Subcutaneous abdominal adipose tissue (tissue), 5 donors: Measurements from ENCODE around the gene DPYD.
"Not testable (repeated sequence)": the region's sequence is repeated elsewhere in the genome, so short reads cannot be mapped to it uniquely, and the experiment has no call there.

Source experiments
- H3K27ac ChIP-seq: one replicate; pipeline ENCODE4 v1.7.0; 2013; ENCODE audit warnings: low read depth, mild to moderate bottlenecking, inconsistent platforms, low read length, moderate library complexity
- H3K27me3 ChIP-seq, 5 donors: one replicate each; pipeline ENCODE4 v1.7.0; 2013; ENCODE audit warnings: low read length in 5 of 5, inconsistent platforms in 1 of 5; ENCODE audit not compliant: control insufficient read depth in 5 of 5, insufficient read depth in 4 of 5
- H3K36me3 ChIP-seq, 5 donors: one replicate each; pipeline ENCODE4 v1.7.0; 2013; ENCODE audit warnings: low read length in 5 of 5; ENCODE audit not compliant: control insufficient read depth in 5 of 5, insufficient read depth in 5 of 5
- H3K4me1 ChIP-seq, 5 donors: one replicate each; pipeline ENCODE4 v1.7.0; 2013; ENCODE audit warnings: low read length in 5 of 5, mild to moderate bottlenecking in 3 of 5, moderate library complexity in 1 of 5; ENCODE audit not compliant: control insufficient read depth in 5 of 5, insufficient read depth in 5 of 5
- H3K4me3 ChIP-seq, 5 donors: one replicate each; pipeline ENCODE4 v1.7.0; 2013; ENCODE audit warnings: low read length in 5 of 5, low read depth in 1 of 5
- H3K9ac ChIP-seq, 5 donors: one replicate each; pipeline ENCODE4 v1.7.0; 2013; ENCODE audit warnings: low read length in 5 of 5, mild to moderate bottlenecking in 4 of 5, moderate library complexity in 3 of 5
- H3K9me3 ChIP-seq, 5 donors: one replicate each; pipeline ENCODE4 v1.7.0; 2013; ENCODE audit warnings: low read length in 5 of 5; ENCODE audit not compliant: control insufficient read depth in 5 of 5
- donor health status: healthy.
- donor health status: healthy.
- donor health status: healthy.
- donor health status: healthy.
- donor health status: healthy.

DPYD gene

DNA sequence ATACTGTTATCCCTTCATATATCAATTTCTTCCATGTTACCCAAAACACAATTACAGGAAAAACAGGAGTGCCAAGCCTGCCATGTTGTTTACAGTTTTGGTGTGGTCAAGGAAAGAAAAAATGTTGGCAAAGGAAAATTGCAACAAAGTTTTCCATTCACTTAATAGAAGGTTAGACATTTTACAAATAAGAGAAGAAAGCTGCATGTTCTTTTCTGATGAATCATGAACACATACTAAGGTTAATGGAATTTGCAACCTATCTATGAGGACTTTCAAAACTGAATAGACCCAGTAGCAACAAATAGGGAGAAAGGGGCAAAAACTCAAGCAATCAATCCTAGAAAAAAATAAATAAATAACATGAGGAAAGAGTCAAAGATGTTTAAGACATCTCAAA is 556.7 kb downstream of the DPYD start:
- Histone ChIP-seq H3K27me3 (no peaks in the 10 kb centered on the region), H3K9ac (no peak overlapping the region), H3K36me3 (peaks cover 0 to 3% (median 0%) of the 10 kb centered on the region in 5 donors), H3K4me1 (no peaks in the 10 kb centered on the region), H3K9me3 (no peaks in the 10 kb centered on the region), H3K4me3 (no peak overlapping the region), H3K27ac (no peak overlapping the region)

DNA sequence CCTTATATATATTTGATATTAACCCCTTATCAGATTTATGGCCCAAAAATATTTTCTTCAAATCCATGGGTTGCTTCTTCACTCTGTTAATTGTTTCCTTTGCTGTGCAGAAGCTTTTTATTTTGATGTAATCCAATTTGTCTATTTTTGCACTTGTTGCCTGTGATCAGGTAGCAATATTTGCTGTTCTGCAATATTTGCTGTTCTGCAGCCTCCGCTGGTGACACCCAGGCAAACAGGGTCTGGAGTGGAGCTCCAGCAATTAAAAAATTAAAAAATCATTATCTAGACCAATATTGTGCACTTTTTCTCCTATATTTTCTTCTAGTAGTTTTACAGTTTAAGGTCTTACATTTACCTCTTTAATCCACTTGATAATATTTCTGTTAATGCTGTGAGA is 564.5 kb downstream of the DPYD start:
- H3K36me3 ChIP-seq = peaks cover 0 to 11% (median 0%) of the 10 kb centered on the region in 5 donors
- H3K27ac ChIP-seq = no peak overlapping the region
- H3K4me1 ChIP-seq = peaks cover 0 to 10% (median 5%) of the 10 kb centered on the region in 5 donors
- no peak overlapping the region for H3K4me3 ChIP-seq
- H3K9ac ChIP-seq = no peak overlapping the region
- peaks cover 0 to 10% (median 0%) of the 10 kb centered on the region in 5 donors for H3K9me3 ChIP-seq
- H3K27me3 ChIP-seq = no peaks in the 10 kb centered on the region

DNA sequence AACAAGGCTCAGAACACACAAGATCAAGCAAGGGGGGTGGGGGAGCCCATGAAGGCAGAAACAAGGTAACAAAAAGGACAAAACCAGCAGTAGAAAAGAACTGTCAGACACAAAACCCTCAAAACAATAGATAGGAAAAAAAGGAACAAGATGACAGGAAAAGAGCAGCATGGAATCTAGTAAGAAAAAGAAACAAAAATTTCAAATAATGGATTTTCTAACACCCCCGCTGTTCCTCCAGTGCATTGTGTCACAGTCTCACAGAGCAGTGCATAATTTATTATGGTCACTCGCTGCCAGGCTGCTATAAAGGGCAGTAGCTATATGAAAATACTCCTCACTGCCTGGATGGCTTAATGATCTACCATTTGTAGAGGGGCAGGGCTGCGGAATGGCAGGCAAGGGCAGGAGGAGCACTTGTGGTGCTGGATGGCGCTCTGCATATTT is 567.9 kb downstream of the DPYD start:
- no peak overlapping the region for H3K27ac ChIP-seq
- peaks cover 0 to 5% (median 0%) of the 10 kb centered on the region in 5 donors for H3K9me3 ChIP-seq
- no peak overlapping the region for H3K4me3 ChIP-seq
- no peaks in the 10 kb centered on the region for H3K27me3 ChIP-seq
- H3K4me1 ChIP-seq = peaks cover 0 to 23% (median 15%) of the 10 kb centered on the region in 5 donors
- no peak overlapping the region for H3K9ac ChIP-seq
- H3K36me3 ChIP-seq = peaks cover 0 to 8% (median 0%) of the 10 kb centered on the region in 5 donors

GRCh38 chr1:97351846-97352245 is 569.0 kb downstream of the DPYD start:
- H3K4me3 ChIP-seq = no peak overlapping the region
- H3K36me3 ChIP-seq = peaks cover 0 to 2% (median 0%) of the 10 kb centered on the region in 5 donors
- peak overlapping the region; percentile 42 for H3K27ac ChIP-seq
- H3K9me3 ChIP-seq = no peaks in the 10 kb centered on the region
- H3K27me3 ChIP-seq = no peaks in the 10 kb centered on the region
- H3K9ac ChIP-seq = no peak overlapping the region
- peaks cover 0 to 23% (median 15%) of the 10 kb centered on the region in 5 donors for H3K4me1 ChIP-seq

DNA sequence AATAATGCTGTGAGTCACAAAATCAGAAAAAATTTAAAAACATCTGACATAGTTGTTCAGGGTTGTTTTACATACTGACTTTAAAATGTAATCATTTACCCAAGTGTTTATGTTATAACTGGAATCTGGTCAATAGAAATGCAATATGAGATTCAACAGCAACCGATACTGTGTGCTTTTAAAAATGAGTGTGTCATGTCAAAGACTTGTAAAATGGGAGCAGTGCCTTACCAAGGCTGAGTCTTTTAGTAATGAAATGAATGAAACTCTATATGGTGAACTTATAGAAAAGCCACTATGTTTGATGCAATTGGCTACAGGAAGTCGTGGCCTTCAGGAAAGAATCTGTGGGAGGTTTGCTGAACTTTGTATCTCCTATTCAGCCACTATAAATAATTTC is 570.2 kb downstream of the DPYD start:
- Histone ChIP-seq H3K9me3 (no peaks in the 10 kb centered on the region), H3K36me3 (peaks cover 0 to 2% (median 0%) of the 10 kb centered on the region in 5 donors), H3K9ac (no peak overlapping the region), H3K4me1 (peaks cover 0 to 23% (median 15%) of the 10 kb centered on the region in 5 donors), H3K4me3 (no peak overlapping the region), H3K27ac (no peak overlapping the region), H3K27me3 (no peaks in the 10 kb centered on the region)

DNA sequence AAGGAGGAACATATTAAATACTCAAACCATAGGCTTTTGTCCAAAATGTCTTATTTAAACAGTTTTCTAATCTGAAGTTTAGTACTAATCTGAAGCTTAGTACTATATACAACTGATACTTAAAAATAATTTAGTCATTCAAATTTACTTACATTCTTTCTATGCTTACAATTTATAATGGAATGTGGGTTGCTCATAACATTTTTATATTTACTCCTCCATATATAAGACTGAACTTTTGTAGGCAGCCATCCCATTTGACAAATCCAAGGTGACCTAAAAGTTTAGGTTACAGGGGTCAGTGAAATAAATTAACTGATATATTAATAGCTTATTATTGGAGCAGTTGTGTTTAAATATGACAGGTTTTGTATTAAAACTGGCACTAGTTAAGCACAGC is 570.6 kb downstream of the DPYD start:
- no peak overlapping the region for H3K9ac ChIP-seq
- no peak overlapping the region for H3K27ac ChIP-seq
- no peak overlapping the region for H3K4me3 ChIP-seq
- H3K9me3 ChIP-seq = no peaks in the 10 kb centered on the region
- peaks cover 0 to 2% (median 0%) of the 10 kb centered on the region in 5 donors for H3K36me3 ChIP-seq
- peaks cover 0 to 23% (median 15%) of the 10 kb centered on the region in 5 donors for H3K4me1 ChIP-seq
- H3K27me3 ChIP-seq = no peaks in the 10 kb centered on the region

GRCh38 chr1:97349794-97350193 is 571.0 kb downstream of the DPYD start:
- not testable (repeated sequence) for H3K36me3 ChIP-seq, H3K4me3 ChIP-seq, H3K9me3 ChIP-seq, H3K27ac ChIP-seq, H3K9ac ChIP-seq, H3K27me3 ChIP-seq
- H3K4me1 ChIP-seq = peaks cover 0 to 23% (median 15%) of the 10 kb centered on the region in 5 donors

GRCh38 chr1:97348599-97349265 is 572.1 kb downstream of the DPYD start:
- Histone ChIP-seq H3K27ac (peak overlapping the region; percentile 13), H3K4me1 (peaks cover 0 to 23% (median 15%) of the 10 kb centered on the region in 5 donors), H3K4me3 (no peak overlapping the region), H3K9me3 (no peaks in the 10 kb centered on the region), H3K27me3 (no peaks in the 10 kb centered on the region), H3K9ac (no peak overlapping the region), H3K36me3 (peaks cover 0 to under 1% (median 0%) of the 10 kb centered on the region in 5 donors)

GRCh38 chr1:97340951-97341350 is 579.9 kb downstream of the DPYD start:
- Histone ChIP-seq H3K9ac (no peak overlapping the region), H3K4me1 (peaks cover 0 to 23% (median 18%) of the 10 kb centered on the region in 5 donors), H3K36me3 (no peaks in the 10 kb centered on the region), H3K27ac (no peak overlapping the region), H3K27me3 (no peaks in the 10 kb centered on the region), H3K4me3 (no peak overlapping the region), H3K9me3 (no peaks in the 10 kb centered on the region)

- no peaks in the 10 kb centered on the region for H3K27me3 ChIP-seq
- no peak overlapping the region for H3K9ac ChIP-seq
- H3K9me3 ChIP-seq = no peaks in the 10 kb centered on the region
- H3K4me3 ChIP-seq = no peak overlapping the region
- peaks cover 0 to 30% (median 18%) of the 10 kb centered on the region in 5 donors for H3K4me1 ChIP-seq
- H3K36me3 ChIP-seq = no peaks in the 10 kb centered on the region
- peak overlapping the region; percentile 74 for H3K27ac ChIP-seq
Measured at GRCh38 chr1:97338347-97338746, 582.5 kb downstream of the DPYD start.
